Measurements from ENCODE around the gene KDM1B. TPM values are rescaled to one million over a fixed set of nuclear protein-coding genes. Genes with fewer than 3 reads are reported as not detected.

KDM1B gene
- total and polyA plus RNA-seq, 9 of the 15 experiments (the other 6 are each of a cell fraction or from before 2014, with no cell fraction given) = 1.4 to 58.9 (median 36.3) TPM

DNA sequence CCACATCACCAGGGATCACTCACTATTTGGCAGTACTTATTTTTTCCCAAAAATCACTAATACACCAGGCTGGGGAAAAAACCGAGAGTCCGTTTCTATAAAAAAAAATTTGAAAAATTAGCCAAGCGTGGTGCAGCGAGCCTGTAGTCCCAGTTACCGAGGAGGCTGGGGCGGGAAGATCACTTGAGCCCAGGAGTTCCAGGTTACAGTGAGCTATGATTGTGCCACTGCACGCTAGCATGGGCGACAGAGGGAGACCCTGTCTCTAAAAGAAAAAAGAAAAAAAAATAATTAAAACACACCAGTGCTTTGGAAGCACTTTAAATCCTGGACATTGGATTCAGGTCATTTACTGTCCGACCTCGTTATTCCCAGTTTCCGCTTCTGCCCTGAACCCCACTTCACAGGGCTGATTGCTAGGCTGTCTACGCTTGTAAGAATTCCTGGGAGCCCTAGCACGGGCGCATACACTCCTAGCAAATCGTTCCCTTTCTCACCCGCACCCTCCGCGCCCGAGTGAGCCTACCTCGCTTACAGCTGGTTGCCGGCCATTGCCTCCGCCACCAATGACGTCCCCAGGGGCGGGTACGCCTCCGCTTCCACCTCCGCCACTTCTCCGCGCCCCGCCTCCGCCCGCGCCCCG lies 594 bp upstream of the KDM1B start, which contains the start of gene TPMT (continued):
- TF ChIP-seq, protein P1, sequence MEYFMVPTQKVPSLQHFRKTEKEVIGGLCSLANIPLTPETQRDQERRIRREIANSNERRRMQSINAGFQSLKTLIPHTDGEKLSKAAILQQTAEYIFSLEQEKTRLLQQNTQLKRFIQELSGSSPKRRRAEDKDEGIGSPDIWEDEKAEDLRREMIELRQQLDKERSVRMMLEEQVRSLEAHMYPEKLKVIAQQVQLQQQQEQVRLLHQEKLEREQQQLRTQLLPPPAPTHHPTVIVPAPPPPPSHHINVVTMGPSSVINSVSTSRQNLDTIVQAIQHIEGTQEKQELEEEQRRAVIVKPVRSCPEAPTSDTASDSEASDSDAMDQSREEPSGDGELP (CRISPR knock-in tag; IDR thresholded peaks at IDR 0.05; ENCODE audit: borderline replicate concordance) = peak; percentile 98
- no peak for TF ChIP-seq MYBL2 (IDR thresholded peaks at IDR 0.05; ENCODE audit: low read depth)
- no peak for TF ChIP-seq MYBL2 (CRISPR knock-in tag; IDR thresholded peaks at IDR 0.05; ENCODE audit: borderline replicate concordance)
- no peak for TF ChIP-seq ZBTB43 (CRISPR knock-in tag; IDR thresholded peaks at IDR 0.05)
- TF ChIP-seq NRF1 (conservative IDR thresholded peaks at IDR 0.05 in 1 of 2, IDR thresholded peaks at IDR 0.05 in 1 of 2) = no peak
- no peak for TF ChIP-seq ILF3 (IDR thresholded peaks at IDR 0.05; ENCODE audit: borderline replicate concordance)
- TF ChIP-seq, protein P2, sequence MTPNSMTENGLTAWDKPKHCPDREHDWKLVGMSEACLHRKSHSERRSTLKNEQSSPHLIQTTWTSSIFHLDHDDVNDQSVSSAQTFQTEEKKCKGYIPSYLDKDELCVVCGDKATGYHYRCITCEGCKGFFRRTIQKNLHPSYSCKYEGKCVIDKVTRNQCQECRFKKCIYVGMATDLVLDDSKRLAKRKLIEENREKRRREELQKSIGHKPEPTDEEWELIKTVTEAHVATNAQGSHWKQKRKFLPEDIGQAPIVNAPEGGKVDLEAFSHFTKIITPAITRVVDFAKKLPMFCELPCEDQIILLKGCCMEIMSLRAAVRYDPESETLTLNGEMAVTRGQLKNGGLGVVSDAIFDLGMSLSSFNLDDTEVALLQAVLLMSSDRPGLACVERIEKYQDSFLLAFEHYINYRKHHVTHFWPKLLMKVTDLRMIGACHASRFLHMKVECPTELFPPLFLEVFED (CRISPR knock-in tag; conservative IDR thresholded peaks at IDR 0.05) = peak; percentile 13; the same call in 1 of the 2 replicates
- TF ChIP-seq JUNB (CRISPR knock-in tag; conservative IDR thresholded peaks at IDR 0.05) = no peak
- TF ChIP-seq ZFP1 (CRISPR knock-in tag; IDR thresholded peaks at IDR 0.05) = no peak
- TF ChIP-seq IFI16 (CRISPR knock-in tag; IDR thresholded peaks at IDR 0.05) = no peak
- TF ChIP-seq ZBED1 (IDR thresholded peaks at IDR 0.05) = no peak
- peak; percentile 67; the same call in 1 of the 2 replicates for TF ChIP-seq PHF8 (IDR thresholded peaks at IDR 0.05; ENCODE audit: borderline replicate concordance, low read length)
- TF ChIP-seq TCF3 (CRISPR knock-in tag; IDR thresholded peaks at IDR 0.05) = no peak
- peak in 1 of 2 experiments; percentile 91; a peak in 2 of 4 replicates for TF ChIP-seq HDAC1 (IDR thresholded peaks at IDR 0.05)
- TF ChIP-seq PHF20 (IDR thresholded peaks at IDR 0.05; ENCODE audit: partially characterized antibody) = no peak
- peak; percentile 42; the same call in 1 of the 2 replicates for TF ChIP-seq JUN (IDR thresholded peaks at IDR 0.05; ENCODE audit: borderline replicate concordance, low read depth, low read length)
- no peak for TF ChIP-seq JUN (CRISPR knock-in tag; IDR thresholded peaks at IDR 0.05; ENCODE audit: borderline replicate concordance)
- no peak for TF ChIP-seq TCFL5 (CRISPR knock-in tag; conservative IDR thresholded peaks at IDR 0.05)
- no peak for TF ChIP-seq POLR2AphosphoS2 (IDR thresholded peaks at IDR 0.05; ENCODE audit: low read length)
- TF ChIP-seq RFX1 (IDR thresholded peaks at IDR 0.05) = no peak
- peak; percentile 92 for TF ChIP-seq CREM (IDR thresholded peaks at IDR 0.05; ENCODE audit: low read depth)
- TF ChIP-seq NELFE (IDR thresholded peaks at IDR 0.05; ENCODE audit: insufficient read depth, insufficient read length) = no peak
- no peak for TF ChIP-seq NR4A1 (CRISPR knock-in tag; IDR thresholded peaks at IDR 0.05)
- no peak for TF ChIP-seq NR4A1 (tag; IDR thresholded peaks at IDR 0.05)
- no peak for TF ChIP-seq KLF1 (tag; IDR thresholded peaks at IDR 0.05)
- peak; percentile 46; the same call in 1 of the 2 replicates for TF ChIP-seq GABPB1 (CRISPR knock-in tag; IDR thresholded peaks at IDR 0.05)
- TF ChIP-seq TCF7L2 (IDR thresholded peaks at IDR 0.05; ENCODE audit: low read depth, low read length) = no peak
- TF ChIP-seq RBFOX2 (IDR thresholded peaks at IDR 0.05; ENCODE audit: low read depth, low read length) = peak; percentile 83
- TF ChIP-seq POLR2G (IDR thresholded peaks at IDR 0.05; ENCODE audit: low read depth, low read length) = peak; percentile 84

Measured in K562 (cell line).